COLO829 (cell line): ENCODE measurements around the gene RAC3.
"Not testable (repeated sequence)": the region's sequence is repeated elsewhere in the genome, so short reads cannot be mapped to it uniquely, and the experiment has no call there.

Experiments
- DNase-seq: peaks from one replicate; pipeline ENCODE4 v3.0.0; 2012; ENCODE audit warnings: low spot score

Gene RAC3

DNA sequence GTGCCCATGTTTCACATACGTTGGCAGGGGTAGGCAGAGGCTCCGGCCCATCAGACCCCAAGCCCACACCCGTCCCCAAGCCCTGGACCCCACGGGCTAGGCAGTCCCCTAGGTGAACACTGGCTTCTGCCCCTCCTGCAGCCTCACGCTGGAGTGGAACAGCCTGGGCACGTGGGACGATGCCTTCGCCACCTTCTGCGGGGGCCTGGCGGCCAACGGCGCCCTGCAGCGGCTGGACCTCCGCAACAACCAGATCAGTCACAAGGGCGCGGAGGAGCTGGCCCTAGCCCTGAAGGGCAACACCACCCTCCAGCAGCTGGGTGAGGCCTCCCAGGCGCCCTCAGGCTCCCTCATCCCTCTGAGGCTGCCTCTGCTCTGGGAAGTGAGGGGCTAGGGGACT lies 6.6 kb upstream of the RAC3 start:
- DNase-seq, result no peak

GRCh38 chr17:82025401-82026107 lies 5.9 kb upstream of the RAC3 start:
- DNase-seq, result no peak

DNA sequence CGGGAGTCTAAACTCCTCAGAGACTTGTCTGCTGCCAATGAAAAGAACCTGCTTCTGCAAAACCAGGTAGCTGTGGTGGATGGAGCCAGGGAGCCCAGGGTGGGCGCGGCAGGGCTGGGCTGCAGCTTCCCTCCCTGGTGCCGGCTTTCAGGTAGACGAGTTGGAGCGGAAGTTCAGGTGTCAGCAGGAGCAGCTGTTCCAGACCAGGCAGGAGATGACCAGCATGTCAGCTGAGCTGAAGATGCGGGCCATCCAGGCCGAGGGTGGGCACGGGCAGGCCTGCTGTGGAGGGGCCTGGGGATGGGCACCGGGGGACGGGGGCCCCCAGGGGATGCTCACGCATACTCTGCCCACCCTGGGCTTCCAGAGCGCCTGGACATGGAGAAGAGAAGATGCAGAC lies 3.2 kb upstream of the RAC3 start:
- no peak for DNase-seq

DNA sequence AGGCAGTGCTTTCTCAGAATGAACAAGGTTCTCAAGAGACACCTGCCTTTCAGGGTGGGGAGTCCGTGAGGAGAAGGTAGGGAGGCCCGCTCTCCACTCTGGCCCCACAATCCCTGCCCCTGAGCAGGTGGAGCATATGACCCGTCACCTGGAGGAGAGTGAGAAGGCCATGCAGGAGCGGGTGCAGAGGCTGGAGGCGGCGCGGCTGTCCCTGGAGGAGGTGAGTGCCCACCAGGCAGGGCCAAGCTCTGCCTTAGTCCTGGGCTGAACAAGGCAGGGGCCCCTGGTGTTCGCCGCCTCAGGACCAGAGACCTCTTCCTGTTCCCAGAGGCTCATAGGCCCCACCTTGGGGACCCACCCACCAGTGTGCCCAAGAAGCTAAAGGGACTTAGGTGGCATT lies 2.5 kb upstream of the RAC3 start:
- no peak for DNase-seq

DNA sequence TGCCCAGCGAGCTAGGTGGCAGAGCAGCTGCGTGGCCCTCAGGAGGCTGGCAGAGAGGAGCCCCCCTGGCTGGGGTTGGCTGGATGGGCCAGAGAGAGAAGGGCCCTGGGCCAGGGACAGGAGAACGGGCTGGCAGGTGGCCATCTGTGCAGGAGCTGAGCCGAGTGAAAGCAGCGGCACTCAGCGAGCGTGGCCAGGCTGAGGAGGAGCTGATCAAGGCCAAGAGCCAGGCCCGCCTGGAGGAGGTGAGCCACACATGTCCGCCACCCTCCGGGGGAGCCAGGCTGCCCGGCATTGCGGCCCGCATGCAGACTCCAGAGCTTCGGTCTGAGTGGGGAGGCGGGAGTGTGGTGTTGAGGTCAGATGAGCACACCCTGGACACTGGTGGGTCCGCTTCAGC lies 2.1 kb upstream of the RAC3 start:
- DNase-seq, result no peak

DNA sequence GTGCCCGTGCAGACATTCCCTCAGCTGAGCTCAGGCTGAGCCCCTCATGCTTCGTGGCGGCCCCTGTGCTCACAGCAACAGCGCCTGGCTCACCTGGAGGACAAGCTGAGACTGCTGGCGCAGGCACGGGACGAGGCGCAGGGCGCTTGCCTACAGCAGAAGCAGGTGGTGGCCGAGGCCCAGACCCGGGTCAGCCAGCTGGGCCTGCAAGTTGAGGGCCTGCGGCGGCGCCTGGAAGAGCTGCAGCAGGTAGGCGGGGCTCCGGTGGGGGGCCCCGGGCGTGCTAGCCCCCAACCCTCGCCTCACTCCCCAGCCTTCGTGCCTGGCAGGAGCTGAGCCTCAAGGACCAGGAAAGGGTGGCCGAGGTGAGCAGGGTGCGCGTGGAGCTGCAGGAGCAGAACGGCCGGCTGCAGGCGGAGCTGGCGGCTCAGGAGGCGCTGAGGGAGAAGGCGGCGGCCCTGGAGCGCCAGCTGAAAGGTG lies 1.4 kb upstream of the RAC3 start:
- no peak for DNase-seq

DNA sequence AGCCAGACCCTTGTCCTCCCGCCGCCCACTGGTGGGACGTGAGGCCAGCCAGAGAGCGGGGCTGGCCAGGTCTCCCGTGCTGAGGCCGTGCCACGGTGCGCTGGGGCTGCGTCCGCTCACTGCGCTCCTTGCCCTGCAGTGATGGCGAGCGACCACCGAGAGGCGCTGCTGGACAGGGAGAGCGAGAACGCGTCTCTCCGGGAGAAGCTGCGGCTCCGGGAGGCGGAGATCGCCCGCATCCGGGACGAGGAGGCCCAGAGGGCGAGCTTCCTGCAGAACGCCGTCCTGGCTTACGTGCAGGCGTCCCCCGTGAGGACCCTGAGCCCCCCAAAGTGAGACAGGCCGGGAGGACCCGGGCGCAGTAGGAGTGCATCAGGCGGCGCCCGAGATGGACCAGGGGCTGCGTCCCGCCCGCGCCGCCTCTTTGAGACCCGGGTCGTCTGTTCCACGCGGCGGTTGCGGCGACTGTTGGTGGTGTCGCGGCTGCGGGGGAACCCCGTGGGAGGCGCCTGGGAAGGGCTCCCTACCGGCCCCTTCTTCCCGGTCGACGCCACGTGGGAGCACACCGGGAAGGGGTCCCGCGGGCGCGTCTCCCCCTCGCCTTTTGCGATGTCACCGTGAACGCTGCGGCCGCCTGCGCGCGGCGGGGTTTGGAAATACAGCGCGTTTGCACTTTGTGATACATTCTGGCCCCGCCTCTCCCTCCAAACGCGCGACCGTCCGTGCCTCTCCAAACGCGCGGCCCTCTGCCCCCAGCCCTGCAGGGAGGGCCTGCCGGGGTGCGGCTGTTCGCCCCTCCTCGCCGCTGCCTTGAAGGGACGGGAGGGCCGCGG lies 792 bp upstream of the RAC3 start:
- peak; percentile 54 for DNase-seq

DNA sequence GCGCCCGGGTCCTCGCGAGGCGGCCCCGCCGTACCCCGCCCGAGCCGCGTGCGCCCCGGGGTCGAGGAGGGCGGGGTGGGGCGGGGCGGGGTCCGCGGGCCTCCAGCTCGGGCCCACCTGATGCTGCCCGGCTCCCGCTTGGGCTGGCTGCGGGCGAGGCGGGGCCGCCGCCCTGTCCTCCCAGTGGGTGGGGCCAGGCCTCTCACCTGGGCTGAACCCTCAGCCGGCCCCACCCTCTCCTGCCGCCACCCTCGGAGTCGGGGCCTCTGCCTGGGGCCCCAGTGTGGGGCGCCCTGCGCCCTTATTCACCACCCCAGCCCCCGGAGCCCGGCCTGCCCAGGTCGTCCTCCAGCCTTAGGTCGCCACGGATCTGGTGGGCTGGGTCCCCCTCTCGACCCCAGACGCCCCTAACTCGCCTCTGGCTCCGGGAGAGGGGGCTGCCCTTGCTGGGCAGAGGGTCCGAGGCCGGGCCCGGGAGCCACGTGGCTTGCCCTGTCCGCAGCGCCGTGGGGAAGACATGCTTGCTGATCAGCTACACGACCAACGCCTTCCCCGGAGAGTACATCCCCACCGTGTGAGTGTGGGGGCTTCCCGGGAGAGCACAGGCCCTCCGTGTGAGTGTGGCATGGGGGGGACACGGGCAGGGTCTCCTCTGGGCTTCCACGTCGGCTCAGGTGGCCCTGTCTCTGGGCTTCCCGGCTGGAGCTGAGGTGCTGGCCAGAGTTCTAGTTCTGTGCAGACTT lies 578 bp downstream of the RAC3 start:
- no peak for DNase-seq

DNA sequence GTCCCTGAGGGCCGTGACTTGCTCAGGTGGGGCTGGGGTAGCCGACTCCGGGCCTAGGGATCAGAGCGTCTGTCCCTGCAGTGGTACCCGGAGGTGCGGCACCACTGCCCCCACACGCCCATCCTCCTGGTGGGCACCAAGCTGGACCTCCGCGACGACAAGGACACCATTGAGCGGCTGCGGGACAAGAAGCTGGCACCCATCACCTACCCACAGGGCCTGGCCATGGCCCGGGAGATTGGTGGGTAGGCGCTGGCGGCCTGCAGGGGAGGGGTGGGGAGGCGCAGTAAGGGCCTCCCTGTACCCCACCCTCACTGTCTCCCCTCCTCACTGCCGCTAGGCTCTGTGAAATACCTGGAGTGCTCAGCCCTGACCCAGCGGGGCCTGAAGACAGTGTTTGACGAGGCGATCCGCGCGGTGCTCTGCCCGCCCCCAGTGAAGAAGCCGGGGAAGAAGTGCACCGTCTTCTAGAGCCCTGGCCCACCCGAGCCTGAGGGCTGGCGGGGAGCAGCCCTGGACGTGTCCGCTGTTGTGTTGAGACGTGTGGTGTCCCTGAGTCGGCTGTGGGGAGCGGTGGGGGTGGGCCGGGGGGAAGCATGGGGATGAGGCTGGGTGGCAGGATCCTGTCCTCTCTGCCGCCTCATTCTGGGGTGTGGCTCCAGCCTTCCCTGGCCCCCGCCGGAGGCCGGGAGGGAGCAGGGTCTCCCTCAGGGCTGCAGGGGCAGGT lies 2.0 kb downstream of the RAC3 start:
- no peak for DNase-seq

DNA sequence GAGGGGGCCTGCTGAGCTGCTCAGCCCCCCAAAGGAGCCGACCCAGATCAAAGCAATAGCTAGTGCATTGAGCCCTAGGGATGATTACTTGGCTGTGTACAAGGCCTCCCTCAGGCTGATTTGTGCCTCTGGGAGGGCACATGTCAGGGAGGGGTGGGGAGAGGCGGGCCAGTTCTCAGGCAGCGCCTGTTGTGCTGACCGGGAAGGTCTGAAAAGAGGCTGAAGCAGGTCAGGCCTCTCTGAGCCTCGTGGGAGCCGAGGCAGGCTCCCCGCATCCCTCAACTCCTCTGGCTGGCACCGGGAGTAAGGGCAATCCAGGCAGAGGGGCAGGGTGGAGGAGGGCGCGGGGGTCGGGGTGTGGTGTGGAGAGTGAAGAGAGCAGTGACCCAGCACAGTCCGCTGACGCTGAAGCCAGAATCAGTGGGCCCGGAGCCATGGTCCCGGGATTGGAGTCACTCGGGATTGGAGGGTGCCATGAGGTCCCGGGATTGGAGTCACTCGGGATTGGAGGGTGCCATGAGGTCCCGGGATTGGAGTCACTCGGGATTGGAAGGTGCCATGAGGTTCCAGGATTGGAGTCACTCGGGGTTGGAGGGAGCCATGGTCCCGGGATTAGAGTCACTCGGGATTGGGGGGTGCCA lies 3.0 kb downstream of the RAC3 start:
- DNase-seq, result no peak

GRCh38 chr17:82035488-82035887 lies 4.0 kb downstream of the RAC3 start:
- DNase-seq, result no peak

- no peak for DNase-seq
These were observed 4.6 kb downstream of the RAC3 start for GRCh38 chr17:82035956-82036633.

GRCh38 chr17:82036634-82037091 lies 5.2 kb downstream of the RAC3 start:
- DNase-seq, result no peak

DNA sequence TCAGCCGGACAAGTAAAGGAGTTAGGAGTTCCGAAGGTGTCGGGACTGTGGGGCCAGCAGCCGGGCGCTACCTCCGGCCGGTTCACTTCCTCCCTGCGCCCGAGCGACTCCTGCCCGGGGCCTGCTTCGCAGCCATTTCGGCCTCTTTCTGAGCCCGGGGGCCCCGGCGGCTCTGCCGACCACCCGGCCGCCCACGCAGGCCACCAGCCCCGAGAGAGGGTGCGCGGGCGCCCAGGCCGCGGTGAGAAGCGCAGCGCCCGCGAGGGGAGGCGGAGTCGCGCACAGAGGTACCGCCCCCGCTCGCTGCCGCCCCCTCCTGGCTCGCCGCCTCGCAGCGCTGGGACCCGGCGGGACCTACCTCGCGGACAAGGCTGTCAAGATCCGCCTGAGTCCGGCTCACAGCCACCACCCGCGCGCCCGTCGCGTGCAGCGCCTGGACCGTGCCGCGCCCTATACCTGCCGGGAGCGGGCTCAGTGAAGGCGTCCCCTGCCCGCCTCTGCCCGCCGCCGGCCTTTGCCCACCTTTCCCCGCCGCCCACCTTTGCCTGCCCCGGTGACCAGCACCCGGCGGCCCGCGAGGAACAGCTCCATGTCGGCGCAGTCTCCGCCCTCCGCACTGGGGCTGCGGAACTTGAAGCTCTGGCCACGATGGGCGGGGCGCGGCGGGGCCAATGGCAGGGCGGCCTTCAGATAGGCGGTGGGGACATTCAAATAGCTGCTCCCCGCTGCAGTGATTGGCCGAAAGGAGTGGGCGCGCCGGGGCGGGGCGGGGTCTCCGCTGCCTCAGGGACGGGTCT lies 5.8 kb downstream of the RAC3 start, which contains the start of gene DCXR:
Gene DCXR, minus strand, starts transcription at position 606 of the 797 bp plus-strand sequence. Its CDS starts 15 bp downstream, at position 591.
- DNase-seq, result peak; percentile 89

GRCh38 chr17:82037889-82038195 lies 6.4 kb downstream of the RAC3 start:
- DNase-seq, result no peak

GRCh38 chr17:82038796-82039409 lies 7.4 kb downstream of the RAC3 start:
- not testable (repeated sequence) for DNase-seq

GRCh38 chr17:82039695-82040299 lies 8.3 kb downstream of the RAC3 start:
- no peak for DNase-seq

GRCh38 chr17:82041144-82041814 lies 9.8 kb downstream of the RAC3 start:
- DNase-seq, result no peak

- DNase-seq, result no peak
These were observed 11.2 kb downstream of the RAC3 start for GRCh38 chr17:82042649-82043048.
